ENCODE results near the gene MRPL1.
"Not testable (repeated sequence)": the region's sequence is repeated elsewhere in the genome, so short reads cannot be mapped to it uniquely, and the experiment has no call there.

MRPL1 gene

DNA sequence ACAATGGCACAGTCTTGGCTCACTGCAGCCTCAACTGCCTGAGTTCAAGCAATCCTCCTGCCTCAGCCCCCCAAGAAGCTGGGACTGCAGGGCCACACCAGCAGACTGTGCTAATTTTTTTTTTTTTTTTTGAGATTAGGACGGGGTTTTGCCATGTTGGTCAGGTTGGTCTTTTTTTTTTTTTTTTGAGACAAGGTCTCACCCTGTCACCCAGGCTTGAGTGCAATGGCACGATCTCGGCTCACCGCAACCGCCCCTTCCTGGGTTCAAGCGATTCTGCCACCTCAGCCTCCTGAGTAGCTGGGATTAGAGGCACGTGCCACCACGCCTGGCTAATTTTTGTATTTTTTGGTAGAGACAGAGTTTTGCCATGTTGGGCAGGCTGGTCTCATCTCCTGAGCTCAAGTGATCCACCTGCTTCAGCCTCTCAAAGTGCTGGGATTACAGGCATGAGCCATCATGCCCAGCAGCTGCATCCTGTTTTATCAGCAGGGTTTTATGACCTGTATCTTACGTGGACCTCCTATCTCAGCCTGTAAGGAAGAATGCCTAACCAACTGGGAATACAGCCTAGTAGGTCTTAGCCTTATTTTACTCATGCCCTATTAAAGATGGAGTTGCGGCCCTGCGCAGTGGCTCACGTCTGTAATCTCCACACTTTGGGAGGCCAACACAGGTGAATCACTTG is 13.2 kb upstream of the MRPL1 start:
- DNase-seq, result no peak

DNA sequence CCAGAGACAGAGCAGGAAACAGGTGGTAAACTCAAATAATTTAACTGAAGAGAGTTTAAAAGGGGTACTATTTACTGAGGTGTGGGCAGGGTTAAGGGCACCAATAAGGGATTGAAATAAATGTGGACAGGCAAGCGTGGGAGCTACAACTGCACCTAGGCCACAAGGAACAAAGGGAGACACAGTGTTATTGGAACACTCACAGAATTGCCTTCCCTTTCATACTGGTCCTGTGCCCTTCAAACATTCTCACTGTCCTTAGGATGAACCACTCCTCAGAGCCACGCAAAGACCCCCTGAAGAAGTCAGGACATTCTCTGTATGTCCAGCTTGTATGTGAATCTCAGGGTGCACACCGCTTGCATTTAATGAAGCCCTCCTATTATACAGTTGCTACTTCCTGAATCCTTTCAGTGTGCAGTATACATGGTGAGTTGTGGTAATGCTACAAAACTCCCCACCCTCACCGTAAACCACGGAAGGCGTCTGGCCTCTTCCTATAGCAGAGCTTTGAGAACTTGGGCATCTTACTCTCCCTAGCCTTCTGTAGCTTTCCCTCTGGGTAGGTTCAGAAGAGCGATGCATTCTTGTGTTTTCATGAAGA is 9.6 kb upstream of the MRPL1 start:
- no peak for DNase-seq

DNA sequence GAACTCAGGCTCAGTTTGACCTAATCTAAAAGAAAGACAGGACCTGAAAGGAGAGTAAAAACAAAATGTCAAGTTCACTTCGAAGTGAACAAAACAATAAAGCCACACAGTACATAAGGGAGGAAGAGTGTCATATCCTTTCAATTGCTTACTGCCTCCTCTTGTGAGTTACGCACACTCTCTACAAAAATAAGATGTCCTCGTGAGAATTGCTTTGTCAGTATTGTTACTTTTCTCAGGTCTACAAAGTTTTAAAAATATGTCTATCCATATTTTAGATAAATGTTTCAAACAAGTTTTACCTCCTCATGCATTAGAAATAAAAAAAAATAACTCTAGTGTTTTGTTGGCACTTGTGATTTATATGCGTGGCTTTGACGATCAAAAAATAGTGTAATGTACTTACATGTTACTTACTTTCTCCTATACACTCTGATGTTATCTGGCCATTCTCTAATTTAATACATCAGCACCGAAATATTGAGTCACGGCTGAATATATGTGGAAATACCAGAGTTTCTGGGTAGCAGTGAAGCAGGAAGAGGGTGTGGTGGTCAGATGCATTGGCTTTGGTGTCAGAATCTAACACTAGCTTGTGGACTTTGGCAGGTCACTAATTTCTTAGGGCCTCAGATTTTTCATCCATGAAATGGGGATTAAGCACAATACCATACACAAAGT is 8.1 kb upstream of the MRPL1 start:
- no peak for DNase-seq

DNA sequence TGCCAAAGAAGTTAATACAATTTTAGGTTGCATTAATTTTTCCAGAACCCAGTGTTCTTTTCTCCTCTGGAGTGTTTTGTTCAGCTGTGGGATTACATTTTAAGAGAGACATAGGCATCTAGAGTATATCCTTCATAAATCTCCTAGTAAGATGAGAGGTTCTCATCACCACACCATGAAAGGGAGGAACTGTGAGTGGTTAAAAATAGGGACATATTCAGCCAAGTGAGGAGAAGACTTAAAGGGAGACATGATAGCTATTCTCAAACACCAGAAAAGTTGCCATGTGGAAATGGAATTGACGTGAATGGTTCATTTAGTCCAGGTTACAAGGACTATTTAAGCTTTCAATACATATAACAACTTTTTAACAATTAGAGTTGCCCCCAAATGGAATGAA is 6.5 kb upstream of the MRPL1 start:
- DNase-seq, result no peak

DNA sequence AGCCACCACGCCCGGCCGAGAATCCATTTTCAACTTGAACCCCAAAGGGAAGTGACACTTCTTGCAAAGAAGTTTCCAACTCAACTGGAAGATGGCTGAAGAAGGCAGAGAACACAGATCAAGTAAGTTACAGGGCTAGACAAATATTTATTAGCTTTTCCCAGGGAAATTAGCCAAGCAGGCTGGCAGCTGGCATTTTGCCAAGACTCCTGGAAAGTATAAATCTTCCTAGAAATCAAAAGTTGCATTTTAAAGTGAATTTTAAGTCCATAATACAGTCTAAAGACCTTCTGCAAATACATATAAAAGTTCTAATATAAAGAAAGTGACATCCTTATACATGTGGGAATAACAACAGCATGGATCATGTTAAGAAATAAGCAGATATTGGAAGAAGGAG is 3.4 kb upstream of the MRPL1 start:
- DNase-seq, result no peak

DNA sequence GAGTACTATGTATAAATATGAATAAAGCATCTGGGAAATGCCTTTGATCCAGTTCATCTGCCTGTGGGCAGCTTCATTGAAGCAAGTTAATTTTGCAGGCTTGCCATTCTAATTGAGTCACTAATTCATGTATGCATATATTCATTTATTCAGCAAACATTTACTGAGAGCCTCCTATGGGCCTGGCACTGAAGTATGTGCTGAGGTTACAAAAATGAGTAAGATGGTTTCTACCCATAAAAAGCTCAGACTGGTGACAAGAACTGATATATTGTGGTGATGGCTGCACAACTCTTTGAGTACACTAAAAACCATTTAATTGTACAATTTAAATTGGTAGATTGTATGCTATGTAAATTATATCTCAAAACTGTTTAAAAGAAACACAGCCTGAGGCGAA is 1.1 kb upstream of the MRPL1 start:
- no peak for DNase-seq

DNA sequence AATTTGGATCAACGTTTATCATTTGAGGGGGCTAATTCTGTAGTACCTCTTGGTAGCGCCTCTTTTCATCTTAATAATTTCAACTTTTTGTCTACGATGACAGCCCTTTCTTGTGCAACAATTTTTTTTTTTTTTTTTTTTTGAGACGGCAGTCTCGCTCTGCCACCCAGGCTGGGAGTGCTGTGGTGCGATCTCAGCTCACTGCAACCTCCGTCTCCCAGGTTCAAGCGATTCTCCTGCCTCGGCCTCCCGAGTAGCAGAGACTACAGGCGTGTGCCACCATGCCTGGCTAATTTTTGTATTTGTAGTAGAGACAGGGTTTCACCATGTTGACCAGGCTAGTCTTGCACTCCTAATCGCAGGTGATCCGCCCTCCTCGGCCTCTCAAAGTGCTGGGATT is 711 bp downstream of the MRPL1 start:
- not testable (repeated sequence) for DNase-seq

DNA sequence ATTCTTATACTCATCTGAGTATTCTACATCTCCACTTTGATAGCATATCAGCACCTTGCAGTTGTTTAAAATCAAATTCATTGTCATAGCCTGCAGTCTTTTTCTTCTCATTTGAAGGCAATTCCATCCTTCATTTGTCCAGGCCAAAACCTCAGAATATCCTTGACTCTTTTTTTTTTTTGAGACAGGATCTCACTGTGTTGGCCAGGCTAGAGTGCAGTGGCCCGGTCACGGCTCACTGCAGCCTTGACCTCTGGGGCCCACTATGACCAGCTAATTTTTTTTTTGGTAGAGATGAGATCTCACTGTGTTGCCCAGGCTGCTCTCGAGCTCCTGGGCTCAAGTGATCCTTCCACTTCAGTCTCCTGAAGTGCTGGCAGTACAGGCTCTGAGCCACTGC is 2.6 kb downstream of the MRPL1 start:
- no peak for DNase-seq

DNA sequence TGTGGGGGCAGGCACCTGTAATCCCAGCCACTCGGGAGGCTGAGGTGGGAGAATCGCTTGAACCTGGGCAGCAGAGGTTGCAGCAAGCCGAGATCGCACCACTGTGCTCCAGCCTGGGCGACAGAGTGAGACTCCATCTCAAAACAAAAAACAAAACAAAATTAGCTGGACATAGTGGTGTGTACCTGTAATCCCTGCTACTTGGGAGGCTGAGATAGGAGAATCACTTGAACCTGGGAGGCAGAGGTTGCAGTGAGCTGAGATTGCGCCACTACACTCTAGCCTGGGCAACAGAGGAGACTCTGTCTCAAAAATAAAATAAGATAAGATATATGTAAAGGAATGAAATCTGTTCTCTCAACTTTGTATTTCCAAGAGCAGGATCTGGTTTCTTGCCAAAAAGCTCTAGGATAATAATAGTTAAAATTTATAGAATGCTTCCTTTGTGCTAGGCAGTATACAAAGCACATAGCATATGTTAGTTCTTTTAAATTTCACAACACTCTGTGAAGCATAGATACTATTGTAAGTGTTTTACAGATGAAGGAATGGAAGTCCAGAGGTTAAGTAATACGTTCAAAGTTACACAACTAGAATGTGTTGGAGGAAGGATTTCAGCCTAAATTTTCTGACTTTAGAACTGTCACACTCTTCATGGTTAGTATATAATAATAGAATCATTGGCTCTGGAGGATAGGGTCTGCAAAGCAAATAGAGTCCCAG is 10.3 kb downstream of the MRPL1 start:
- DNase-seq, result no peak

DNA sequence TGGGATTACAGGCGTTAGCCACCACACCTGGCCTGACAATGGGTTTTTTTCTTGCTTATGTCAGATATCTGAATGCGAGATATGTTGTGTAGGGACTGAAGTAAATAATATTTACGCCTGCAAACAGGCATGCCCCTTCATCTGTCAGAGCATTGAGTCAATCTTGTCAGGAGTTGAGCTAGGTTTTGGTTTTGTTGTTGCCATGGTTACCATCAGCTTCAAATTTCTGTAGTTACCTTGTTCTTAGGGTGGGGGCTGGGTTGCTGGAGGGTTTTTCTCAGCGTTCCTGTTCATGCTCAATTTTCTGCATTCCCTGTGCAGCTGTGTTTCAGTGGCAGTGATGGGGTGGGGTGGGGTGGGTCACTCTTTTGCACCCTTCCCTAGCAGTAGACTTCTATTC is 14.5 kb downstream of the MRPL1 start:
- no peak for DNase-seq

DNA sequence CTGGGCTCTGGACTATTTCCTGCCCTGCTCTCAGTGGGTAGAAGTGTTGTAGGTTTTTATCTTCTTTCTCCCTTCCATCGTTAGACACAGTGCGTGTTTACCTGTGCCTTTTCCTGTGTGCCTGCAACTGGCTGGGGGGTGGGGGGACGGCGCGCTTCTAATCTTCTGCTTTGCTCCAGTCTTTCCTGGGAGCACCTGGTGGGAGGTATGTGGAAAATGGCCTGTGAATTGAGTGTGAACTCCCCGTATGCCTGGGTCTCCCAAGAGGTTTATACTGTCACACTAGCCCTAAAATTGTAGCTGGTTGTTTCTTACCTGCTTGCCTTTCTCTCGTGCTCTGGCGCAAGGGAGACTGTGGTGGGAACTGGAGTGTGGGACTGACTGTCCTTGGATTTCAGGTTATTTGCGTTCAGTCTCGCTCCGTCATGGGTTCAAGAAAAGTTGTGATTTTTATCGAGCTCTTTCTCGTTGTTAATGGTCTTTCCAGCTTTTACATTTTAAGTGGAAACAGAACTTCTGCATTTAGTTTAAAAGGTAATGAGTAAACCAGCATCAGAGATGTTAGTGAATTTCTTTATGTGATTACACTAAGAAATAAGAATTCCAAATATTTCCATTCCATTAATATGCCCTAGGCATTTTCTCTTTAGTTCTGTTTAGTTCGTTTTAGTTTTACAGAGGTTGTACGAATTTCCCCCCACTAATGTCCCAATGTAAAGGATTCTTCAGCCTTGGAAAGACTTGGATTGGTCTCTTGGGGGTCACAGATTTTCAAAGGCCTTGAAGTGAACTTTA is 15.3 kb downstream of the MRPL1 start:
- DNase-seq, result no peak

DNA sequence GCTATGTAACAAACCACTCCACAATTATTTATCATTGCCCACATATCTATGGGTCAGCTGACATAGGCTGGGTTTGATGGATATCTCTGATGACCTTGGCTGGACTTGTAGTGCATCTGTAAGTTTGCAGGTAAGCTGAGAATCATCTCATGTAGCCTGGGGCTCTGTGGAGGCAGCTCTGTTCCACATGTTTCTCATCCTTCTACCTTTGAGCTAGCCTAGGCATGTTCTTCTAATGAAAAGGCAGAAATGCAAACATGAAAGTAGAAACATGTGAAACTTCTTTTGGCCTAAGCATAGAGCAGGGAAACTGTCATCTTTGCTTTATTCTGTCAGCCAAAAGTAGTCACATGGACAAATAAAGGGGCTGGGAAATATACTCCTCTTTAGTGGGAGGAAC is 18.2 kb downstream of the MRPL1 start:
- DNase-seq, result no peak

DNA sequence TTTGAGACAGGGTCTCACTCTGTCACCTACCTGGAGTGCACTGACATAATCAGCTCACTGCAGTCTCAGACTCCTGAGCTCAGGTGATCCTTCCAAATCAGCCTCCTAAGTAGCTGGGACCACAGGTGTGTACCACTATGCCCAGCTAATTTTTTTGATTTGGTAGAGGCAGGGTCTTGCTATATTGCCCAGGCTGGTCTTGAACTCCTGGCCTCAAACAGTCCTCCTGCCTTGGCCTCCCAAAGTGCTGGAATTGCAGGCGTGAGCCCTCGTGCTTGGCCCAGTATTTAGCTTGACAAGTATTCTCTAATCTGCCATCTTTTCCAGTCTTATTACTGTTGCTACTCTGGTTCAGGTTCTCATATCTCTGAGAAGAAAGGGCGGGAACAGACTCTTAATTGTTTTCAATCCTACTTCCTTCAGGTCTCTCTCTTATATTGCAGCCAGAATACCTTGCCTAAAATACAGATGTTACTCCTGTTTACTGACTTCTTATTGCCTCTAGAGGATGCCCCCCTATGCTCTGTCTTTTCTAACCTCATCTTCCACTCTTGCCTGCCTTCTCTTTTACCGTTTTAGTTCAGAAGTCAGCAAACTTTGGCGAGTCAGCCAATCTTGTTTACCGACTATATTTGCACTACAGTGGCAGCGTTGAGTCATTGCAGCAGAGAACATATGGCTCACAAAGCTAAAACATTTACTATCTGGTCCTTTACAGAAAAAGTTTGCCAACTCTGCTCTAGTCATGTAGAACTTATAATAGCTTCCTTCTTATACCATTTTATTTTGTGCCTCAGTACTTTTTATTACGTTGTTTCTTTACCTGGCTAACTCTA is 19.0 kb downstream of the MRPL1 start:
- DNase-seq, result peak; percentile 16

DNA sequence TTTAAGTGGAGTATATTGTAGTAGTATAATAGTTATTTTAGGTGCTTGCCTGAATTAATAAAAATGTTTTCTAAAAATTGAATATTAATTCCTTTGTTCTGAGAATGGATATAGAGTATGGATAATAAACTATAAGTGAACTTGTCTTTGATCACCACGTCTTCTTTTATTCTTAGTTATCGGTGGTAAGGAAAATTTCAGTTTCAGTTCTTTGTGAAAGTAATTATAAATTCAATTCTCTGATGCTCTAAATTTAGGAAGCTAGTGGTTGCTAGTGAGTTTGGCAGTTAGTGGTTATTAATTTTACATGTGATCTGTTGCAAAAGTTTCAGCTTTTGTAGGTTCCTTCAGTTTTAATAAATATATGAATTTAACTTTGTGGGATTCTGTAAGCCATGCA is 30.8 kb downstream of the MRPL1 start:
- DNase-seq, result no peak

DNA sequence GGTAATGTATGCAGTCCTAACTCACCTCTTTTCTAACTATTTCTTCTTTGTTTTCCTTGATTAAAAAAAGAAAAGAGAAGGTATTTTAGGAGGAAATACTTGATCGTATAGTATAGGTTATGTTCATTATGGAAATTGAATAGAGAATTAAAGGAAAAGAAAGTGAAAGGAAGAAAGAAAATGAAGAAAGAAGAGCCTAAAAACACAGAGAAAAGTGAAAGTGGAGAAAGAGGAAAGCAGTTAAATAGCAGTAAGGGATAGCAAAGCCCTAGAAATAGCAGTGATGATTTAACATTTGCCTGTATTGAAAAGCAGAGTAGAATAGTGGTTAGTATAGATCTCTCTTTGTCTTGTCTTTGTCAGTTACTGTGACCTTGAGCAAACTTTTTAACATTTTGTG is 37.0 kb downstream of the MRPL1 start:
- DNase-seq, result no peak

DNA sequence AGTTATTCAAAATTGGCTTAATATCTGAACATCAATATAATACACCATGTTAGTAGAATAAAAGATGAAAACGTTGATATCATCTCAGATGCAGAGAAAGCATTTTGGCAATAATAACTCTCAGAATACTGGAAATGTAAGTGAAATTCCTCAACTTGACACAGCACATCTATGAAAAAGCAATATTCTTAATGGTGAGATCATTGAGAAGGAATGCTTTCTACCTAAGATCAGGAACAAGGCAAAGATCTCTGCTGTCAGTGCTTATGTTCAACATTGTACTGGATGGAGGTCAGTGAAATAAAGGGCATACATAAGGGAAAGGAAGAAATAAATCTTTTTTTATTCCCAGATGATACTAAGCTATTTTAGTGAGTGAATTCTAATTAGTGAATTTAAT is 40.6 kb downstream of the MRPL1 start:
- no peak for DNase-seq

DNA sequence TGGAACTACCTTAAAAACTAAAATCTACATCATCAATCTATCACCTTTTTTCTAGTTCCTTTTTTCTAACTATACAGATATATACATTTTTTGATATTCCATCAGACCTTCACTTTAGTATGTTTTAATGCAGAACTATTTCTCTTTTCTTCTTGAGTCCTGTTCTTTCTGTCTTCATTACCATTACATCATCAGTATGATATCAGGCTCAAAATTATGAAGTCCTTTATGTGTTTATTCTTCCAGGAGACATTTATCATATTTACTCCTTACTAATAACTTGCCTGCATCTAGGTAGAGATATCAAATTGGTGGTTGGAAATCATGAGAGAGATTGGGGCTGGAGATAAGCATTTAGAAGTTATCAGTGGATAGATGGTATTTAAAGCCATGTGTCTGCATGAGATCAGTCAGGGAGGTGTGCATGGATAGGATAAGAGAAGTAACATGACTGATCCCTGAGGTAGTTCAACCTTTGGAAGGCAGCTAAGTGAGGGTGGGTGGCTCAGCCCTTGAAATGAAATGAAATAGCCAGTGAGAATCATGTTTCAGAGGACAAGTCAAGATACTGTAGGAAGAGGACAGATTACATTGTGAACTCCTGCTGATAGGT is 43.1 kb downstream of the MRPL1 start:
- DNase-seq, result no peak

DNA sequence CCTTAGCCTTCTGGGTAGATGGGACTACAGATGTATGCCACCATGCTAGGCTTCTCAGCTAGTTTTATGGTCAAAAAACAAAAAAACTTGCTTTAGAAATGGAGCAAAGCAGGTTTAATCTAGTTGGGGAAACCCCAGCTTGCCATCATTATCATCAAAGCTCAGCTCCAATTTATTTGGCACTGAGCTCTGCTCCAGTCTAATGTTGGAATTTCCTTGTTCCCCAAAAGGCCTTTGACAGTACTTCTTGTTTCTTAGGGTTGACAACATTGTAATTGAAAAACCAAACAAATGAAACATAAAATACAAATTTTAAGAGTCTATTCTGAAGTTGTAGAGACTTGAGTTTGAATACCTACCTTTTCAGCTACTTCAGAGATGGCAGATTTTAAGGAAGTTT is 48.0 kb downstream of the MRPL1 start:
- no peak for DNase-seq

DNA sequence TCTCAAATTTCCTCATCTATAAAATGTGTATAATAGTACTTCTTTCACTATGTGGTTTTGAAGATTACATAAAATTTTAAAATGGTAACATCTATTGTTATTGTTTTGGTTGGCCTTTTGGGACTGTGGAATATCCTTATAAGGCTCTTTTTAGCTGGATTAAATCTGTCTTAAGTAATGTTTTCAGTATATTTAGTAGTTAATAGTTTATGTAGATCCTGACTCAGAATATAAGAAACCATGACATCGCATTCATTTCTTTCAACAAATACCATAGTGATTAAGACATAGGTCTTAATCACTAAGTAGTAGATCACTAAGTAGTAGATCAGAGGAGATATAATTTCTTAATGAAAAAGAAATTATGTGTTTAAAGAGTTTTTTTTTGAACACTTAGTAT is 48.5 kb downstream of the MRPL1 start:
- DNase-seq, result peak; percentile 35

DNA sequence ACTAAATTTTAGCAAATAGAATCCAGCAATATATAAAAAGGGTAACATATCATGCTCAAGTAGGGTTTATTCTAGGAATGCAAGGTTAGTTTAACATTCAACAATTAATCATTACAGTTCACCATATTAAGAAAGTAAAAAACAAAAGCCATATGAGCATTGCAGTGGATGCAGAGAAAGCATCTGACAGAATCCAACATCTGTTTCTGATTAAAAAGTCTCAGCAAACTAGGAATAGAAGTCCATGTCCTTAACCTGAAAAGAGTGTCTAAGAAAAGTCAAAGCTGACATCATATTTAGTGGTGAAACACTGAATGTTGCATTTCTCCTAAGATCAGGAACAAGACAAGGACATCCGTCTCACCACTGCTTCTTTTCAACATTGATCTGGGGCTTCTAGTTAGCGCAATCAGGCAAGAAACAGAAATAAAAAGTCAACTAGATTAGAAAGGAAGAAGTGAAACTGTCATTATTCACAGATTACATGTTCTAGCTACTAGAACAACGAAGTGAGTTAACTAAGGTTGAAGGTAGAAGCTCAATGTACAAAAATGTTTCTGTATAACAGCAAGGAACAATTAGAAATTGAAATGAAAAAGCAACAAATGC is 49.3 kb downstream of the MRPL1 start:
- no peak for DNase-seq

DNA sequence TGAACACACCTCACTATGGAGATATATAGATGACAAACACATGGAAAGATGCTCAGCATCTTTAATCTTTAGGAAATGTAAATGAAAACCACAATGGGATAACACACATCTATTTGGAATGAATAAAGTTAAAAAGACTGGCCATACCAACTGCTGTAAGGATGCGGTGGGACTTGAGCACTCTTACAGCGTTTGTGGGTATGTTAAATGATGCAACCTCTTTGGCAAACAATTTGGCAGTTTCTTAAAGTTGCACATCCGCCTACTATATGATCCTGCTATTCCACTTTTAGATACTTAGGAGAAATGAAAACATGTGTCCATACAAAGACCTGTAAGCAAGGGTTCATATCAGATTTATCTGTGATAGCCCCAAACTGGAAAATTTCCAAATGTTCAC is 50.7 kb downstream of the MRPL1 start:
- DNase-seq, result no peak
